OCI-LY1 (cell line): ENCODE data around the gene SAPCD1.

Experiments used
- CTCF ChIP-seq: fragments of 200-600 bp; sonication (generic), shearing (Covaris generic); IDR thresholded peaks from 2 replicates; pipeline ENCODE4 v1.5.1; 2017; ENCODE audit warnings: mild to moderate bottlenecking, antibody characterized with exemption, low read length, moderate library complexity, mixed read lengths
- EZH2 ChIP-seq: fragments of 200-600 bp; sonication (generic), shearing (Covaris generic); IDR thresholded peaks from 2 replicates; pipeline ENCODE4 v1.8.0; 2017; ENCODE audit warnings: borderline replicate concordance, mixed run types, mild to moderate bottlenecking, antibody characterized with exemption, low read length, moderate library complexity, mixed read lengths

GRCh38 chr6:31715022-31715958 is 47.2 kb upstream of the SAPCD1 start, which contains the start of gene LY6G6D:
- TF ChIP-seq CTCF, result no peak
- TF ChIP-seq EZH2, result no peak
